SU-DHL-6 (cell line): ENCODE data around the gene RPS15.

Experiments
- H2AFZ ChIP-seq: fragments of 200-600 bp; sonication (generic); 2 replicates; pipeline ENCODE4 v1.6.1; 2014; ENCODE audit warnings: low read depth, mild to moderate bottlenecking, moderate library complexity, mixed read lengths, antibody characterized with exemption, low read length; ENCODE audit not compliant: severe bottlenecking
- H3F3A ChIP-seq: fragments of 200-600 bp; shearing (Covaris generic); 2 replicates; pipeline ENCODE4 v1.6.0; 2016; ENCODE audit warnings: antibody characterized with exemption, mild to moderate bottlenecking; ENCODE audit not compliant: insufficient read depth
- H3K27ac ChIP-seq: fragments of 200-600 bp; sonication (generic); 2 replicates; pipeline ENCODE4 v1.5.1; 2016; ENCODE audit warnings: low read depth, mild to moderate bottlenecking, low read length, moderate library complexity, mixed read lengths
- H3K27me3 ChIP-seq: fragments of 200-600 bp; sonication (generic), shearing (Covaris generic); 2 replicates; pipeline ENCODE4 v1.6.0; 2014; ENCODE audit warnings: mild to moderate bottlenecking, low read length
- H3K36me3 ChIP-seq: fragments of 200-600 bp; sonication (generic); 2 replicates; pipeline ENCODE4 v1.6.1; 2014; ENCODE audit warnings: mild to moderate bottlenecking, low read length, mixed read lengths
- H3K4me2 ChIP-seq: fragments of 300-600, 200-600 bp; shearing (Covaris generic), sonication (generic); 2 replicates; pipeline ENCODE4 v1.6.0; 2014; ENCODE audit warnings: low read length, low read depth, mild to moderate bottlenecking; ENCODE audit not compliant: poor library complexity, severe bottlenecking
- H3K4me3 ChIP-seq: fragments of 200-600 bp; sonication (generic); 2 replicates; pipeline ENCODE4 v1.5.1; 2014; ENCODE audit warnings: antibody characterized with exemption, low read length, mild to moderate bottlenecking, mixed read lengths; ENCODE audit not compliant: insufficient read depth, poor library complexity, severe bottlenecking
- H3K79me2 ChIP-seq: fragments of 200-600 bp; sonication (generic); 2 replicates; pipeline ENCODE4 v1.6.1; 2014; ENCODE audit warnings: mild to moderate bottlenecking, low read length, moderate library complexity; ENCODE audit not compliant: insufficient read depth
- H3K9ac ChIP-seq: fragments of 200-600 bp; sonication (generic); 2 replicates; pipeline ENCODE4 v1.7.0; 2014; ENCODE audit warnings: mild to moderate bottlenecking, low read length
- H3K9me2 ChIP-seq: fragments of 200-600 bp; sonication (generic); replicated peaks from 2 replicates; pipeline ENCODE4 v1.6.1; 2014; ENCODE audit warnings: low read length; ENCODE audit not compliant: insufficient read depth
- H3K9me3 ChIP-seq: fragments of 200-600 bp; sonication (generic); 2 replicates; pipeline ENCODE4 v1.6.1; 2014; ENCODE audit warnings: low read length, mixed read lengths; ENCODE audit not compliant: insufficient read depth
- H4K20me1 ChIP-seq: fragments of 200-600 bp; sonication (generic); 2 replicates; pipeline ENCODE4 v1.6.1; 2014; ENCODE audit warnings: low read depth, mild to moderate bottlenecking, antibody characterized with exemption, low read length, moderate library complexity, mixed read lengths
- CTCF ChIP-seq: fragments of 200-600 bp; sonication (generic); IDR thresholded peaks from one replicate; pipeline ENCODE4 v1.5.1; 2017; ENCODE audit warnings: antibody characterized with exemption, mild to moderate bottlenecking, low read length, moderate library complexity; ENCODE audit not compliant: insufficient read depth, poor library complexity, severe bottlenecking
- EZH2phosphoT487 ChIP-seq: fragments of 200-600 bp; sonication (generic), shearing (Covaris generic); conservative IDR thresholded peaks from 2 replicates; pipeline ENCODE4 v1.6.1; 2018; ENCODE audit warnings: mild to moderate bottlenecking, antibody characterized with exemption, low read length, moderate library complexity, mixed read lengths

Gene RPS15

GRCh38 chr19:1460033-1460995 lies 22.1 kb downstream of the RPS15 start:
- Histone ChIP-seq H3K79me2 (no peaks in the 10 kb centered on the region), H3K36me3 (no peaks in the 10 kb centered on the region), H3K9me3 (no peaks in the 10 kb centered on the region), H2AFZ (no peak overlapping the region), H3F3A (no peaks in the 10 kb centered on the region), H4K20me1 (no peaks in the 10 kb centered on the region), H3K4me2 (no peak overlapping the region), H3K4me3 (no peak overlapping the region), H3K27me3 (no peaks in the 10 kb centered on the region), H3K27ac (no peak overlapping the region), H3K9me2 (no peaks in the 10 kb centered on the region), H3K9ac (no peak overlapping the region)
- no peak for TF ChIP-seq CTCF
- no peak for TF ChIP-seq EZH2phosphoT487

- Histone ChIP-seq H3K36me3 (no peaks in the 10 kb centered on the region), H3K9me3 (no peaks in the 10 kb centered on the region), H3F3A (no peaks in the 10 kb centered on the region), H3K4me2 (no peak overlapping the region), H3K27ac (no peak overlapping the region), H3K9ac (no peak overlapping the region), H4K20me1 (no peaks in the 10 kb centered on the region), H3K79me2 (no peaks in the 10 kb centered on the region), H2AFZ (no peak overlapping the region), H3K9me2 (no peaks in the 10 kb centered on the region), H3K27me3 (no peaks in the 10 kb centered on the region), H3K4me3 (no peak overlapping the region)
- TF ChIP-seq EZH2phosphoT487 (no peak), CTCF (no peak)
Measured at GRCh38 chr19:1461862-1462261, 23.7 kb downstream of the RPS15 start.

- Histone ChIP-seq H3K9ac (no peak overlapping the region), H2AFZ (no peak overlapping the region), H3K79me2 (no peaks in the 10 kb centered on the region), H3K9me3 (no peaks in the 10 kb centered on the region), H3K9me2 (no peaks in the 10 kb centered on the region), H3K4me3 (no peak overlapping the region), H3K27me3 (no peaks in the 10 kb centered on the region), H3K4me2 (no peak overlapping the region), H4K20me1 (no peaks in the 10 kb centered on the region), H3F3A (no peaks in the 10 kb centered on the region), H3K36me3 (no peaks in the 10 kb centered on the region), H3K27ac (no peak overlapping the region)
- TF ChIP-seq EZH2phosphoT487 (no peak), CTCF (no peak)
Measured at GRCh38 chr19:1465191-1466016, 27.2 kb downstream of the RPS15 start.
